ENCODE results near the gene STAT1.

The STAT1 gene

GRCh38 chr2:190950566-190950991 is 63.4 kb downstream of the STAT1 start:
- DNase-seq, result no peak

- no peak for DNase-seq
These were observed 65.3 kb downstream of the STAT1 start for GRCh38 chr2:190948671-190949070.

GRCh38 chr2:190947711-190948251 is 66.2 kb downstream of the STAT1 start:
- no peak for DNase-seq

GRCh38 chr2:190947141-190947540 is 66.8 kb downstream of the STAT1 start:
- no peak for DNase-seq

GRCh38 chr2:190943706-190944105 is 70.3 kb downstream of the STAT1 start:
- DNase-seq, result no peak

GRCh38 chr2:190942697-190943096 is 71.3 kb downstream of the STAT1 start:
- DNase-seq, result no peak

- no peak for DNase-seq
These were observed 72.4 kb downstream of the STAT1 start for GRCh38 chr2:190941571-190941970.

- no peak for DNase-seq
These were observed 73.5 kb downstream of the STAT1 start for GRCh38 chr2:190940454-190940853.

- DNase-seq, result no peak
These were observed 75.1 kb downstream of the STAT1 start for GRCh38 chr2:190938771-190939335.

- no peak for DNase-seq
These were observed 78.9 kb downstream of the STAT1 start for GRCh38 chr2:190935054-190935453.

GRCh38 chr2:190933361-190933760 is 80.6 kb downstream of the STAT1 start:
- no peak for DNase-seq

GRCh38 chr2:190932514-190932913 is 81.5 kb downstream of the STAT1 start:
- no peak for DNase-seq

GRCh38 chr2:190930411-190930810 is 83.6 kb downstream of the STAT1 start:
- no peak for DNase-seq

- no peak for DNase-seq
These were observed 84.1 kb downstream of the STAT1 start for GRCh38 chr2:190929919-190930318.

- DNase-seq, result no peak
These were observed 86.7 kb downstream of the STAT1 start for GRCh38 chr2:190927301-190927700.

- no peak for DNase-seq
These were observed 91.6 kb downstream of the STAT1 start for GRCh38 chr2:190922376-190922775.

- no peak for DNase-seq
These were observed 93.9 kb downstream of the STAT1 start for GRCh38 chr2:190920085-190920484.
